ENCODE data around the gene PCDH9.

PCDH9 gene

GRCh38 chr13:66409542-66409941 lies 820.6 kb downstream of the PCDH9 start:
- Histone ChIP-seq H3K9ac (ENCODE audit: low read depth, low read length) (no peak overlapping the region), H3K27me3 (ENCODE audit: insufficient read depth, low read length) (no peaks in the 10 kb centered on the region), H3K27ac (ENCODE audit: low read depth, low read length) (no peak overlapping the region), H3K4me1 (ENCODE audit: insufficient read depth, low read length) (peaks cover 16% of the 10 kb centered on the region; the same call in 1 of the 2 replicates), H3K9me3 (ENCODE audit: insufficient read depth, low read depth, low read length) (no peaks in the 10 kb centered on the region), H3K36me3 (ENCODE audit: insufficient read depth, low read length) (no peaks in the 10 kb centered on the region), H3K4me3 (ENCODE audit: low read length) (no peak overlapping the region)
- 98% methylated on average over 3 of the region's 3 CpGs for WGBS

DNA sequence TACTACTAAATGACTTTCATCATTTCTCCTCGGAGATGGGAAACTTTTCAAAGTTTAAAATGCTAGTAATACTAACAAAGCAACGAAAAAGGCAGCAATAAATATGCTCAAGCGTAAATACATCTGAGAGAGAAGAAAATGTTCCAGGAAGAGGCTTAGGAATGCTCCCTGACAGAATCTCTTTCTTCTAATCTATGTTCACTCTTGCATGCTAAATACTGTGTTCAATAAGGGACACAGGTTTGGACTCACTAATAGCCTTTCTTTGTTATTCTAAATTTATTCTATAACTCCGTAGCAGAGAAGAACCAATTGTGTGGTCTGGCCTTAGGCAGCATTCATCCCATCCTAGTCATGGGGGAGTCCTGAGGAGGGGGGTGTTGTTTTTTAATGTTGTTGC lies 823.0 kb downstream of the PCDH9 start:
- H3K27ac ChIP-seq (ENCODE audit: low read depth, low read length), result no peak overlapping the region
- H3K27me3 ChIP-seq (ENCODE audit: insufficient read depth, low read length), result no peaks in the 10 kb centered on the region
- H3K4me1 ChIP-seq (ENCODE audit: insufficient read depth, low read length), result peaks cover 16% of the 10 kb centered on the region; the same call in 1 of the 2 replicates
- 89% methylated on average over 3 of the region's 4 CpGs for WGBS
- H3K4me3 ChIP-seq (ENCODE audit: low read length), result no peak overlapping the region
- no peaks in the 10 kb centered on the region for H3K36me3 ChIP-seq (ENCODE audit: insufficient read depth, low read length)
- no peaks in the 10 kb centered on the region for H3K9me3 ChIP-seq (ENCODE audit: insufficient read depth, low read depth, low read length)
- H3K9ac ChIP-seq (ENCODE audit: low read depth, low read length), result no peak overlapping the region

DNA sequence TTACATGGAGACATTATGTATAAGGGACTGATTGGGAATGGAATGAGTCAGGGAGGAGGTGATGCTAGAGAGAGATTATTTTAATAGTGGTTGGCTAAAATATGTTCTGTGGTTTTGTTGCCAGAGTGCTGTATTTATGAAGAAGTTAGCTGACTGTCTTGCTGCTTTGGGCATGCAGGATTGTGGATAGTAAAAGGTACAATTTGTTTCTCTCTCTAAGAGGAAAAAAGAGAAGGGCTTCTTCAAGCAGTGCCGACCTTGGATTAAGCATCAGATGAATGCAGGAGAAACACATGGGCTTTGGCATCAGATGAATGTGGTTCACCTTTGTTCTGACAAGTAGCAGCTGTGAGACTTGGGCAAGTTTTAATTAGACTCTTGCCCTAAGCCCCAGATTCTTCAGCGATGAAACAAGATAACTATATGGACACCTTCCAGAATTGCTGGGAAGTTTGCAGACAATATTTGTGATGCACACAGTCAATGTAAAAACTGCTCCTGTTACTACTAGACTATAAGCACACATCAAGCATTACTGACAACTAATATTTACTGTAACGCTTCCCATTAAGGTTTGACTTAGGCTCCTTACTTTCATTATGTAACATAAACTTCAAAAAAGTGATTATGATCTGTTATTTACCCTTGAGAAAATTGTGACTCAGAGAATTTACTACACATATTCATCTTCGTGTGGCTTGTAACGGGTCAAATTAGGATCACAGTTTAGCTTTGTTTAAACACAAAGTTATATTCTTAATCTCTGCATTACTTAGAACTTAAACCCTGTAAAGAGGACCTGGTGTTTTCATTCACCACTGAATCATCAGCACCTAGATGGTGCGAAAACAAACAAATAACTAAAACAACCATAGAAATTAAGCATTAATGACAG lies 824.0 kb downstream of the PCDH9 start:
- Histone ChIP-seq H3K27ac (ENCODE audit: low read depth, low read length) (no peak overlapping the region), H3K9ac (ENCODE audit: low read depth, low read length) (no peak overlapping the region), H3K9me3 (ENCODE audit: insufficient read depth, low read depth, low read length) (no peaks in the 10 kb centered on the region), H3K4me1 (ENCODE audit: insufficient read depth, low read length) (peaks cover 16% of the 10 kb centered on the region; the same call in 1 of the 2 replicates), H3K27me3 (ENCODE audit: insufficient read depth, low read length) (no peaks in the 10 kb centered on the region), H3K36me3 (ENCODE audit: insufficient read depth, low read length) (no peaks in the 10 kb centered on the region), H3K4me3 (ENCODE audit: low read length) (no peak overlapping the region)
- 94% methylated on average over 5 of the region's 6 CpGs for WGBS

DNA sequence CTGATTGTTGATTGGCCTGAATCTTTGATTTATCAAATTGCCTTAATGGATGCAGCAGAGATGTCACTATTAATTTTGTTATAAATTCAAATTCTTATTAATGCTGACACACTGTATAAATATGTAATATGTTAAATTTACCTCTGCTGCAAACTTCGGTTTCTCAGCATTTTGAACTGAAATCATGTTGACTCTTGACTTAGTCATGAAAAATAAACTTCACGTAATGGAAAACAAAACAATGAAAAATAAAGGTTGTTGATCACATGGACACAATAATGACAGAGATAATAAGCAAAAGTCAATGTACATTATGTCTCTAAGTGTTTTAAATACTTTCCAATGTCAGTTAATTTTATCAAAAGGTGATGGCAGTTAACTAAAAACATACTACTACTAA lies 827.6 kb downstream of the PCDH9 start:
- Histone ChIP-seq H3K9me3 (ENCODE audit: insufficient read depth, low read depth, low read length) (no peaks in the 10 kb centered on the region), H3K27ac (ENCODE audit: low read depth, low read length) (no peak overlapping the region), H3K4me3 (ENCODE audit: low read length) (no peak overlapping the region), H3K36me3 (ENCODE audit: insufficient read depth, low read length) (no peaks in the 10 kb centered on the region), H3K4me1 (ENCODE audit: insufficient read depth, low read length) (peaks cover 16% of the 10 kb centered on the region; the same call in 1 of the 2 replicates), H3K9ac (ENCODE audit: low read depth, low read length) (no peak overlapping the region), H3K27me3 (ENCODE audit: insufficient read depth, low read length) (no peaks in the 10 kb centered on the region)
- WGBS, result 95% methylated on average over 2 of the region's 2 CpGs

DNA sequence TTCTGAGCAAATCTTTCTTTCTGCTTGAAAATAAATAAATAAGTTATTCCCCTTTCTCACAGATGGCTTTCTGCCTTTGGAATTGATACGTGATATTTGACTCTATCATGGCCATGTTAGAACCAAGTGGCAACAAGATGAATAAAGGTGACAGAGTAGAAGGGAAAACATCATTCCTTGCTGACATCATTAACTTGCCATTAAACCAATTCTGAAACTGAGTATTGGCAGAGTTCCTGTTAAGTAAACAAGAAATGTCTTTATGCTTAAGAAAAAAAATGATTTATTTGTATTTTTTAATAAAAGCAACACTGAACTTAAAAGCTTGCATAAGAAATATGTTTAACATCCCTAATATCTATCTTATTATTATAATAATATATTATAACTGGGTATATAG lies 828.1 kb downstream of the PCDH9 start:
- H3K4me3 ChIP-seq (ENCODE audit: low read length), result no peak overlapping the region
- H3K27me3 ChIP-seq (ENCODE audit: insufficient read depth, low read length), result no peaks in the 10 kb centered on the region
- H3K27ac ChIP-seq (ENCODE audit: low read depth, low read length), result no peak overlapping the region
- WGBS, result 100% methylated on average over 1 of the region's 1 CpG
- no peaks in the 10 kb centered on the region for H3K36me3 ChIP-seq (ENCODE audit: insufficient read depth, low read length)
- no peaks in the 10 kb centered on the region for H3K9me3 ChIP-seq (ENCODE audit: insufficient read depth, low read depth, low read length)
- peaks cover 12% of the 10 kb centered on the region; the same call in 1 of the 2 replicates for H3K4me1 ChIP-seq (ENCODE audit: insufficient read depth, low read length)
- no peak overlapping the region for H3K9ac ChIP-seq (ENCODE audit: low read depth, low read length)

GRCh38 chr13:66400292-66400691 lies 829.8 kb downstream of the PCDH9 start:
- no peaks in the 10 kb centered on the region for H3K9me3 ChIP-seq (ENCODE audit: insufficient read depth, low read depth, low read length)
- H3K4me3 ChIP-seq (ENCODE audit: low read length), result no peak overlapping the region
- H3K27me3 ChIP-seq (ENCODE audit: insufficient read depth, low read length), result no peaks in the 10 kb centered on the region
- H3K27ac ChIP-seq (ENCODE audit: low read depth, low read length), result no peak overlapping the region
- no peaks in the 10 kb centered on the region for H3K36me3 ChIP-seq (ENCODE audit: insufficient read depth, low read length)
- H3K9ac ChIP-seq (ENCODE audit: low read depth, low read length), result no peak overlapping the region
- H3K4me1 ChIP-seq (ENCODE audit: insufficient read depth, low read length), result no peaks in the 10 kb centered on the region

- Histone ChIP-seq H3K36me3 (ENCODE audit: insufficient read depth, low read length) (no peaks in the 10 kb centered on the region), H3K4me3 (ENCODE audit: low read length) (no peak overlapping the region), H3K27ac (ENCODE audit: low read depth, low read length) (no peak overlapping the region), H3K9ac (ENCODE audit: low read depth, low read length) (no peak overlapping the region), H3K9me3 (ENCODE audit: insufficient read depth, low read depth, low read length) (no peaks in the 10 kb centered on the region), H3K4me1 (ENCODE audit: insufficient read depth, low read length) (no peaks in the 10 kb centered on the region), H3K27me3 (ENCODE audit: insufficient read depth, low read length) (no peaks in the 10 kb centered on the region)
- 88% methylated on average over 1 of the region's 1 CpG for WGBS
These were observed 830.3 kb downstream of the PCDH9 start for GRCh38 chr13:66399873-66400272.

GRCh38 chr13:66397133-66397532 lies 833.0 kb downstream of the PCDH9 start:
- H3K27ac ChIP-seq (ENCODE audit: low read depth, low read length), result no peak overlapping the region
- no peaks in the 10 kb centered on the region for H3K4me1 ChIP-seq (ENCODE audit: insufficient read depth, low read length)
- no peak overlapping the region for H3K4me3 ChIP-seq (ENCODE audit: low read length)
- WGBS, result 92% methylated on average over 2 of the region's 3 CpGs
- H3K27me3 ChIP-seq (ENCODE audit: insufficient read depth, low read length), result no peaks in the 10 kb centered on the region
- no peak overlapping the region for H3K9ac ChIP-seq (ENCODE audit: low read depth, low read length)
- no peaks in the 10 kb centered on the region for H3K36me3 ChIP-seq (ENCODE audit: insufficient read depth, low read length)
- no peaks in the 10 kb centered on the region for H3K9me3 ChIP-seq (ENCODE audit: insufficient read depth, low read depth, low read length)

- no peak overlapping the region for H3K27ac ChIP-seq (ENCODE audit: low read depth, low read length)
- no peak overlapping the region for H3K9ac ChIP-seq (ENCODE audit: low read depth, low read length)
- WGBS, result 100% methylated on average over 1 of the region's 1 CpG
- no peaks in the 10 kb centered on the region for H3K9me3 ChIP-seq (ENCODE audit: insufficient read depth, low read depth, low read length)
- H3K4me3 ChIP-seq (ENCODE audit: low read length), result no peak overlapping the region
- no peaks in the 10 kb centered on the region for H3K36me3 ChIP-seq (ENCODE audit: insufficient read depth, low read length)
- no peaks in the 10 kb centered on the region for H3K4me1 ChIP-seq (ENCODE audit: insufficient read depth, low read length)
- no peaks in the 10 kb centered on the region for H3K27me3 ChIP-seq (ENCODE audit: insufficient read depth, low read length)
These were observed 838.8 kb downstream of the PCDH9 start for GRCh38 chr13:66391322-66391721.

- 96% methylated on average over 3 of the region's 3 CpGs for WGBS
- no peak overlapping the region for H3K4me3 ChIP-seq (ENCODE audit: low read length)
- no peaks in the 10 kb centered on the region for H3K27me3 ChIP-seq (ENCODE audit: insufficient read depth, low read length)
- no peak overlapping the region for H3K9ac ChIP-seq (ENCODE audit: low read depth, low read length)
- no peaks in the 10 kb centered on the region for H3K9me3 ChIP-seq (ENCODE audit: insufficient read depth, low read depth, low read length)
- H3K27ac ChIP-seq (ENCODE audit: low read depth, low read length), result no peak overlapping the region
- H3K4me1 ChIP-seq (ENCODE audit: insufficient read depth, low read length), result no peaks in the 10 kb centered on the region
- no peaks in the 10 kb centered on the region for H3K36me3 ChIP-seq (ENCODE audit: insufficient read depth, low read length)
These were observed 851.2 kb downstream of the PCDH9 start for GRCh38 chr13:66378894-66379293.

GRCh38 chr13:66377569-66377968 lies 852.6 kb downstream of the PCDH9 start:
- H3K27me3 ChIP-seq (ENCODE audit: insufficient read depth, low read length), result no peaks in the 10 kb centered on the region
- H3K36me3 ChIP-seq (ENCODE audit: insufficient read depth, low read length), result no peaks in the 10 kb centered on the region
- H3K4me3 ChIP-seq (ENCODE audit: low read length), result no peak overlapping the region
- H3K9ac ChIP-seq (ENCODE audit: low read depth, low read length), result no peak overlapping the region
- no peaks in the 10 kb centered on the region for H3K9me3 ChIP-seq (ENCODE audit: insufficient read depth, low read depth, low read length)
- H3K4me1 ChIP-seq (ENCODE audit: insufficient read depth, low read length), result no peaks in the 10 kb centered on the region
- H3K27ac ChIP-seq (ENCODE audit: low read depth, low read length), result no peak overlapping the region
- 80% methylated on average over 2 of the region's 2 CpGs for WGBS

All from HUES64 (cell line).